ENCODE results near the gene AP3B1. TPM values are rescaled to one million over a fixed set of nuclear protein-coding genes. Genes with fewer than 3 reads are reported as not detected.

Gene AP3B1
- total RNA-seq, 1 donor from 2014 or later, result 60.4 TPM

- H3K4me3 Mint-ChIP-seq (ENCODE audit: unreplicated experiment), result no peak overlapping the region
- no peak for DNase-seq (ENCODE audit: low spot score)
- no peak for TF ChIP-seq CTCF (IDR thresholded peaks at IDR 0.05)
- H3K36me3 Mint-ChIP-seq (ENCODE audit: low read depth), result peaks cover 38% of the 10 kb centered on the region
- H3K27ac Mint-ChIP-seq (ENCODE audit: unreplicated experiment), result no peak overlapping the region
- H3K9me3 Mint-ChIP-seq (ENCODE audit: low read depth), result peaks cover 9% of the 10 kb centered on the region
- no peaks in the 10 kb centered on the region for H3K4me1 Mint-ChIP-seq (ENCODE audit: low read depth)
- H3K27me3 Mint-ChIP-seq (ENCODE audit: low read depth), result no peaks in the 10 kb centered on the region
Measured at GRCh38 chr5:78151594-78152271, 142.8 kb downstream of the AP3B1 start.

- no peak overlapping the region for H3K27ac Mint-ChIP-seq (ENCODE audit: unreplicated experiment)
- DNase-seq (ENCODE audit: low spot score), result no peak
- H3K4me1 Mint-ChIP-seq (ENCODE audit: low read depth), result no peaks in the 10 kb centered on the region
- peaks cover 15% of the 10 kb centered on the region for H3K36me3 Mint-ChIP-seq (ENCODE audit: low read depth)
- H3K9me3 Mint-ChIP-seq (ENCODE audit: low read depth), result no peaks in the 10 kb centered on the region
- no peak for TF ChIP-seq CTCF (IDR thresholded peaks at IDR 0.05)
- no peak overlapping the region for H3K4me3 Mint-ChIP-seq (ENCODE audit: unreplicated experiment)
- H3K27me3 Mint-ChIP-seq (ENCODE audit: low read depth), result no peaks in the 10 kb centered on the region
Measured at GRCh38 chr5:78137290-78137689, 157.2 kb downstream of the AP3B1 start.

- peaks cover 3% of the 10 kb centered on the region for H3K36me3 Mint-ChIP-seq (ENCODE audit: low read depth)
- no peak overlapping the region for H3K27ac Mint-ChIP-seq (ENCODE audit: unreplicated experiment)
- H3K9me3 Mint-ChIP-seq (ENCODE audit: low read depth), result no peaks in the 10 kb centered on the region
- DNase-seq (ENCODE audit: low spot score), result no peak
- no peak for TF ChIP-seq CTCF (IDR thresholded peaks at IDR 0.05)
- H3K27me3 Mint-ChIP-seq (ENCODE audit: low read depth), result no peaks in the 10 kb centered on the region
- H3K4me3 Mint-ChIP-seq (ENCODE audit: unreplicated experiment), result no peak overlapping the region
- H3K4me1 Mint-ChIP-seq (ENCODE audit: low read depth), result no peaks in the 10 kb centered on the region
Measured at GRCh38 chr5:78133423-78133822, 161.1 kb downstream of the AP3B1 start.

- TF ChIP-seq CTCF (IDR thresholded peaks at IDR 0.05), result no peak
- Mint-ChIP-seq H3K4me1 (ENCODE audit: low read depth) (no peaks in the 10 kb centered on the region), H3K9me3 (ENCODE audit: low read depth) (no peaks in the 10 kb centered on the region), H3K27ac (ENCODE audit: unreplicated experiment) (no peak overlapping the region), H3K36me3 (ENCODE audit: low read depth) (peaks cover 6% of the 10 kb centered on the region), H3K27me3 (ENCODE audit: low read depth) (no peaks in the 10 kb centered on the region), H3K4me3 (ENCODE audit: unreplicated experiment) (no peak overlapping the region)
- no peak for DNase-seq (ENCODE audit: low spot score)
Measured at GRCh38 chr5:78132507-78132906, 162.0 kb downstream of the AP3B1 start.

GRCh38 chr5:78129597-78129996 is 164.9 kb downstream of the AP3B1 start:
- Mint-ChIP-seq H3K27ac (ENCODE audit: unreplicated experiment) (no peak overlapping the region), H3K9me3 (ENCODE audit: low read depth) (no peaks in the 10 kb centered on the region)

More at GRCh38 chr5:78129597-78129996, 164.9 kb downstream of the AP3B1 start:
- TF ChIP-seq CTCF (IDR thresholded peaks at IDR 0.05), result no peak
- Mint-ChIP-seq H3K4me1 (ENCODE audit: low read depth) (no peaks in the 10 kb centered on the region), H3K36me3 (ENCODE audit: low read depth) (peaks cover 5% of the 10 kb centered on the region), H3K4me3 (ENCODE audit: unreplicated experiment) (no peak overlapping the region), H3K27me3 (ENCODE audit: low read depth) (no peaks in the 10 kb centered on the region)
- no peak for DNase-seq (ENCODE audit: low spot score)
